H1 (cell line): ENCODE results near the gene CCDC116. TPM values are rescaled to one million over a fixed set of nuclear protein-coding genes. Genes with fewer than 3 reads are reported as not detected.

Source experiments
- CTCF ChIA-PET: fragments of 300-600 bp; sonication (Branson Sonifier 250); formaldehyde crosslinking; loops from one replicate; lab custom pipeline; 2021; ENCODE audit not compliant: partially characterized antibody; lab: Charles Lee
- POLR2A ChIA-PET: fragments of 300-600 bp; sonication (Branson Sonifier 250); formaldehyde crosslinking; loops from one replicate; lab custom pipeline; 2021; ENCODE audit warnings: inconsistent platforms; ENCODE audit not compliant: partially characterized antibody; lab: Charles Lee
- DNase-seq, 2 experiments: peaks; one replicate each; pipeline versions ENCODE4 v3.0.0 to v3.0.0-alpha.2; 2010 to 2022; ENCODE audit warnings: low spot score in 2 of 2, low read depth in 1 of 2, mixed read lengths in 1 of 2
- FAIRE-seq: peaks from 2 replicates; lab custom pipeline; 2011; peaks lifted over from hg19 to GRCh38; lab: Jason Lieb, UNC
- H2AFZ ChIP-seq: 2 replicates; pipeline ENCODE4 v1.8.1; 2012; ENCODE audit warnings: low read length, inconsistent platforms
- H2AK5ac ChIP-seq: 2 replicates; pipeline ENCODE4 v1.6.1; 2013; ENCODE audit warnings: low read depth, low read length
- H2BK120ac ChIP-seq: replicated peaks from 2 replicates; pipeline ENCODE3; 2013; ENCODE audit warnings: low read depth, low read length, inconsistent platforms
- H2BK12ac ChIP-seq: 2 replicates; pipeline ENCODE4 v1.6.1; 2013; ENCODE audit warnings: low read depth, low read length
- H2BK15ac ChIP-seq: 2 replicates; pipeline ENCODE4 v1.6.1; 2013; ENCODE audit warnings: low read length
- H2BK20ac ChIP-seq: 2 replicates; pipeline ENCODE4 v1.6.1; 2013; ENCODE audit warnings: low read length
- H2BK5ac ChIP-seq: 2 replicates; pipeline ENCODE4 v1.6.1; 2013; ENCODE audit warnings: low read depth, low read length
- H3K14ac ChIP-seq: 2 replicates; pipeline ENCODE4 v1.6.1; 2013; ENCODE audit warnings: inconsistent platforms; ENCODE audit not compliant: insufficient read length
- H3K18ac ChIP-seq: 2 replicates; pipeline ENCODE4 v1.6.1; 2013; ENCODE audit warnings: low read length; ENCODE audit errors: extremely low read depth
- H3K23ac ChIP-seq: 2 replicates; pipeline ENCODE4 v1.6.1; 2013; ENCODE audit warnings: inconsistent platforms; ENCODE audit not compliant: insufficient read length
- H3K23me2 ChIP-seq: 2 replicates; pipeline ENCODE4 v1.6.1; 2013; ENCODE audit warnings: low read depth, low read length
- H3K27ac ChIP-seq: 2 replicates; pipeline ENCODE4 v1.6.1; 2011; ENCODE audit warnings: low read depth, low read length, inconsistent platforms
- H3K27me3 ChIP-seq, 4 experiments: replicated peaks in 1 of 4; 1 replicate in 1 of 4; 2 replicates in 3 of 4; pipeline versions ENCODE4 v1.6.1 to v1.8.1; 2011 to 2013; ENCODE audit warnings: low read length in 3 of 4, mild to moderate bottlenecking in 3 of 4, inconsistent platforms in 2 of 4, mixed read lengths in 2 of 4, moderate library complexity in 1 of 4; ENCODE audit not compliant: control insufficient read depth in 3 of 4, insufficient read depth in 3 of 4; ENCODE audit errors: extremely low read depth in 1 of 4
- H3K36me3 ChIP-seq, 4 experiments: 2 replicates each; pipeline versions ENCODE4 v1.6.1 to v1.8.1; 2011 to 2013; ENCODE audit warnings: mild to moderate bottlenecking in 4 of 4, low read length in 3 of 4, moderate library complexity in 2 of 4, control low read depth in 1 of 4, inconsistent platforms in 1 of 4; ENCODE audit not compliant: insufficient read depth in 4 of 4, control insufficient read depth in 2 of 4
- H3K4ac ChIP-seq: replicated peaks from 2 replicates; pipeline ENCODE3; 2013; ENCODE audit warnings: low read length, low read depth, mixed read lengths, inconsistent platforms; ENCODE audit not compliant: insufficient read length
- H3K4me1 ChIP-seq, 4 experiments: replicated peaks in 1 of 4; 1 replicate in 1 of 4; 2 replicates in 3 of 4; pipeline versions ENCODE4 v1.6.1 to v1.8.1; 2011 to 2013; ENCODE audit warnings: low read length in 3 of 4, inconsistent platforms in 2 of 4, mixed read lengths in 1 of 4; ENCODE audit not compliant: insufficient read depth in 4 of 4, control insufficient read depth in 3 of 4
- H3K4me2 ChIP-seq, 2 experiments: 2 replicates each; pipeline versions ENCODE4 v1.6.1 to v1.8.1; 2011 to 2013; ENCODE audit warnings: low read depth in 2 of 2, low read length in 2 of 2, control low read depth in 1 of 2, inconsistent platforms in 1 of 2, mild to moderate bottlenecking in 1 of 2; ENCODE audit not compliant: insufficient read depth in 1 of 2
- H3K4me3 ChIP-seq, 4 experiments: fragments of 200-600, 300-600 bp in 1 of 4; sonication (generic), shearing (Covaris generic), sonication (Bioruptor Twin) in 1 of 4; 2 replicates each; pipeline versions ENCODE4 v1.5.1 to v1.8.1; 2011 to 2016; ENCODE audit warnings: low read length in 4 of 4, low read depth in 3 of 4, control low read depth in 2 of 4, inconsistent platforms in 2 of 4, mild to moderate bottlenecking in 2 of 4, mixed read lengths in 1 of 4, moderate library complexity in 1 of 4; ENCODE audit not compliant: insufficient read depth in 2 of 4; ENCODE audit errors: extremely low read depth in 1 of 4
- H3K56ac ChIP-seq: replicated peaks from 2 replicates; pipeline ENCODE3; 2013; ENCODE audit warnings: low read depth, mild to moderate bottlenecking, mixed read lengths, low read length, inconsistent platforms; ENCODE audit not compliant: insufficient read length
- H3K79me1 ChIP-seq: 2 replicates; pipeline ENCODE4 v1.6.1; 2013; ENCODE audit warnings: low read depth, low read length, control low read depth
- H3K79me2 ChIP-seq, 2 experiments: 2 replicates each; pipeline versions ENCODE4 v1.6.1 to v1.8.1; 2012 to 2013; ENCODE audit warnings: low read length in 2 of 2, mild to moderate bottlenecking in 2 of 2, inconsistent platforms in 1 of 2; ENCODE audit not compliant: insufficient read depth in 2 of 2, control insufficient read depth in 1 of 2
- H3K9ac ChIP-seq, 4 experiments: replicated peaks in 1 of 4; 1 replicate in 1 of 4; 2 replicates in 3 of 4; pipeline versions ENCODE4 v1.6.1 to v1.8.1; 2011 to 2013; ENCODE audit warnings: low read depth in 3 of 4, low read length in 3 of 4, control low read depth in 2 of 4, mild to moderate bottlenecking in 2 of 4, moderate library complexity in 2 of 4, inconsistent platforms in 1 of 4; ENCODE audit errors: extremely low read depth in 1 of 4
- H3K9me3 ChIP-seq, 2 experiments: 2 replicates each; pipeline versions ENCODE4 v1.6.1 to v1.8.1; 2012 to 2013; ENCODE audit warnings: mild to moderate bottlenecking in 2 of 2, moderate library complexity in 2 of 2, control low read depth in 1 of 2, inconsistent platforms in 1 of 2, low read depth in 1 of 2, low read length in 1 of 2, mixed read lengths in 1 of 2; ENCODE audit not compliant: insufficient read depth in 2 of 2
- H4K20me1 ChIP-seq, 2 experiments: replicated peaks in 1 of 2; 2 replicates each; pipeline versions ENCODE3 to v1.8.1; 2011 to 2013; ENCODE audit warnings: inconsistent platforms in 2 of 2, low read length in 2 of 2, mild to moderate bottlenecking in 1 of 2; ENCODE audit not compliant: insufficient read depth in 2 of 2, control insufficient read depth in 1 of 2
- H4K5ac ChIP-seq: 2 replicates; pipeline ENCODE4 v1.6.1; 2013; ENCODE audit warnings: low read length, low read depth, mixed read lengths, inconsistent platforms; ENCODE audit not compliant: insufficient read length
- H4K8ac ChIP-seq: 2 replicates; pipeline ENCODE4 v1.8.0; 2013; ENCODE audit warnings: mild to moderate bottlenecking, moderate library complexity, low read length, inconsistent platforms; ENCODE audit not compliant: insufficient read depth; ENCODE audit errors: extremely low read depth
- H4K91ac ChIP-seq: replicated peaks from 2 replicates; pipeline ENCODE3; 2013; ENCODE audit warnings: low read length, mixed read lengths, inconsistent platforms; ENCODE audit not compliant: insufficient read length
- EP300 ChIP-seq, 2 experiments: IDR thresholded peaks; 1 replicate in 1 of 2; 2 replicates in 1 of 2; pipeline ENCODE4 v1.6.1; 2011 to 2012; ENCODE audit warnings: low read depth in 2 of 2, low read length in 2 of 2, mild to moderate bottlenecking in 2 of 2, borderline replicate concordance in 1 of 2, inconsistent platforms in 1 of 2, moderate library complexity in 1 of 2
- GABPA ChIP-seq: IDR thresholded peaks from 2 replicates; pipeline ENCODE4 v1.6.1; 2011; ENCODE audit warnings: mild to moderate bottlenecking, low read length, moderate library complexity, borderline replicate concordance; ENCODE audit not compliant: insufficient read depth
- JUN ChIP-seq: IDR thresholded peaks from 2 replicates; pipeline ENCODE4 v1.6.1; 2011; ENCODE audit warnings: low read depth, mild to moderate bottlenecking, improper control_type of control experiment, low read length
- KDM4A ChIP-seq: IDR thresholded peaks from one replicate; pipeline ENCODE4 v1.7.1; 2012; ENCODE audit warnings: low read depth, mild to moderate bottlenecking, moderate library complexity, low read length, inconsistent platforms; ENCODE audit not compliant: severe bottlenecking
- NRF1 ChIP-seq: IDR thresholded peaks from 2 replicates; pipeline ENCODE4 v1.6.1; 2011; ENCODE audit warnings: mild to moderate bottlenecking, low read depth, low read length, improper control_type of control experiment
- PHF8 ChIP-seq: fragments of 200-600 bp; sonication (generic); conservative IDR thresholded peaks from 2 replicates; pipeline ENCODE4 v1.7.1; 2012; ENCODE audit warnings: low read depth, mild to moderate bottlenecking, inconsistent platforms, low read length, moderate library complexity
- SIRT6 ChIP-seq: IDR thresholded peaks from one replicate; pipeline ENCODE4 v1.7.1; 2012; ENCODE audit warnings: low read length, inconsistent platforms
- TEAD4 ChIP-seq: IDR thresholded peaks from 2 replicates; pipeline ENCODE4 v1.6.1; 2012; ENCODE audit warnings: low read depth, low read length, inconsistent platforms, mixed read lengths
- WGBS, 2 experiments: shearing (Covaris generic) in 1 of 2; methylation state at CpG; one replicate each; pipeline versions ENCODE4 v1.1.6 to v1.1.7; 2013 to 2015; ENCODE audit warnings: low lambda C conversion rate in 2 of 2, mixed read lengths in 2 of 2, inconsistent platforms in 1 of 2, low coverage in 1 of 2, missing lambda C conversion rate in 1 of 2; ENCODE audit not compliant: insufficient replicate concordance in 2 of 2, insufficient coverage in 1 of 2, insufficient read length in 1 of 2; ENCODE audit errors: extremely low coverage in 1 of 2, missing lambda C conversion rate in 1 of 2; 5-methylcytosine and 5-hydroxymethylcytosine counted together
- polyA plus RNA-seq, 7 experiments: library from polyadenylated mRNA; depleted of rRNA in 3 of 7; stranded (reverse) in 5 of 7; unstranded in 2 of 7; fragments of >200 nt in 5 of 7; fragments of 200-250 nt in 2 of 7; gene quantifications; 1 replicate in 5 of 7; 2 replicates in 1 of 7; 4 replicates in 1 of 7; pipeline versions ENCODE4 v1.2.1 to v1.2.3, GENCODE V29; 2011 to 2013; ENCODE audit warnings: missing spikeins in 2 of 7, mixed read lengths in 2 of 7
- total RNA-seq: library from RNA; stranded (reverse); fragmentation: NEBNext Ultra II Directional; extraction: Animal tissue kit (Norgen Biotek cat#: 25700); gene quantifications from 2 replicates; pipeline ENCODE4 v1.2.1, GENCODE V29; 2021

The CCDC116 gene
- total and polyA plus RNA-seq, 2 of the 8 experiments (the other 6 are each of a cell fraction or from before 2014, with no cell fraction given) = 0.08 TPM; not detected in 1

DNA sequence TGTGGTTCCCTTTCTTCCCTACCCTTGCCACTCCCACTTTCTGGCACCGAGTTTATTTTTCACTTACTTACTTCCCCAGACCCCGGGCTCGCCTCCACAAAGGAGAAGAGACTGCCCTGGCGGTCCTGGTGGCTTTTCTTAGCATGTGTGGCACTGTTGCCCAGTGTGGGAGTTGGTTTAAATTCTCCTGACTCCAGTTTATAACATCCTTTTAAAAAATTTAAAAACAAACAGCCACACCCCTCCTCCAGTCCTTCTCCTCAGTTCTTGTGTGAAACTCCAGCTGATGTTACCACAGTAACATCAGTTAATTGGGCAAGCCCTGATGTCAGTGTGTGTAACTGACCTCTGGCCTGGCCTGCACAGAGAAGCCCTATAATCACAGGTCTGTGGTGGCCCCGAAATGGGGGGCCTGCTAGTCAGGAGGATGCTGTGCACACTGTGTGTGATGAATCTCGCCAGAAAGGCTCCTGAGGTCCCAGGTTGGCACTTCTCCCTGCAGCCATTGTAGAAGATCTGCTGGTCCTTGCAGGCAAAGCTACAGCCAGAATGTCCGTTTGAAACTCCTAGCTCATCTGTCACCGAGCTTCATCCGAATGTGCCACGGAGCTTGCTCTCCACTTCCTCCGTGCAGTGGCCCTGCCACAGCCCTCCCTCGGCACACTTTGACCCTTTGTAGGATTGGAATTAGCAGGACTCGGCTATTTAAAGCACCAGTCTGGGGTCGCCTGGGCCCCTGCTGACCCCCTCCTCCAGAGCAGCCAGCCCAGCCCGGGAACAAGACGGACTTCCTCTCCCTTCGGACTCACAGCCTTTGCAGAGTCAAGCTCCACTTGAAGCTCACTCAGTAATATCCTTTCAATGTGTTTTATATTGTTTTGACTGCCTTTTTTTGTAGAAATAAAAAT lies 10.3 kb upstream of the CCDC116 start:
- H3K23ac ChIP-seq = no peak overlapping the region
- no peak overlapping the region for H2AK5ac ChIP-seq
- TF ChIP-seq JUN (no peak), EP300 (IDR thresholded peaks at IDR 0.05; ENCODE audit: borderline replicate concordance in 1 of 2, low read depth in 2 of 2, low read length in 2 of 2) (no peak), GABPA (no peak), SIRT6 (no peak), NRF1 (no peak), TEAD4 (no peak), PHF8 (no peak), KDM4A (no peak)
- no peaks in the 10 kb centered on the region; a peak in 4 of 7 replicates for H3K4me1 ChIP-seq
- no peak overlapping the region for H3K18ac ChIP-seq
- ChIA-PET POLR2A (interaction anchor here (0.6 to 1.9 kb wide), 5 partner anchors 14 to 56 kb away, joined by 3 to 5 read pairs (median 3); no protein-coding TSS in a partner anchor), CTCF (interaction anchor here (0.9 to 24.1 kb wide), 9 partner anchors 9 to 40 kb away, joined by 3 to 499 read pairs (median 11); partner anchors contain the start of genes CCDC116 and SDF2L1)
- H2BK15ac ChIP-seq = no peak overlapping the region
- H2BK5ac ChIP-seq = no peak overlapping the region; the same call in 1 of the 2 replicates
- H3K56ac ChIP-seq = no peak overlapping the region
- no peaks in the 10 kb centered on the region for H3K9me3 ChIP-seq
- WGBS, 2 experiments = 90% methylated on average over 17 of the region's 17 CpGs; no CpG with 5 or more reads in 1 of the 2 experiments
- DNase-seq = no peak
- FAIRE-seq = no peak
- H2BK120ac ChIP-seq = no peak overlapping the region
- no peak overlapping the region for H3K4ac ChIP-seq
- H3K4me3 ChIP-seq = no peak overlapping the region
- peaks cover 31 to 43% of the 10 kb centered on the region in 2 experiments for H4K20me1 ChIP-seq
- H2BK20ac ChIP-seq = no peak overlapping the region
- no peak overlapping the region for H4K91ac ChIP-seq
- no peak overlapping the region for H4K5ac ChIP-seq
- H4K8ac ChIP-seq = no peak overlapping the region
- H3K9ac ChIP-seq = no peak overlapping the region
- peaks cover 18% of the 10 kb centered on the region for H3K79me1 ChIP-seq
- H3K14ac ChIP-seq = no peak overlapping the region
- H3K27me3 ChIP-seq = no peaks in the 10 kb centered on the region
- peaks cover 0 to 8% (median 0%) of the 10 kb centered on the region in 4 experiments; a peak in 3 of 8 replicates for H3K36me3 ChIP-seq
- no peak overlapping the region for H3K4me2 ChIP-seq
- no peaks in the 10 kb centered on the region for H3K23me2 ChIP-seq
- no peak overlapping the region for H2AFZ ChIP-seq
- no peak overlapping the region for H3K27ac ChIP-seq
- H2BK12ac ChIP-seq = no peak overlapping the region
- peaks cover 0 to 16% of the 10 kb centered on the region in 2 experiments; a peak in 1 of 4 replicates for H3K79me2 ChIP-seq
